GM19351 (cell line): ENCODE results near the gene CISH.

Experiments used
- ATAC-seq: cut with Tn5 transposase; IDR thresholded peaks from one replicate; pipeline ENCODE4 v1.9.1; 2021; ENCODE audit warnings: mild to moderate bottlenecking, moderate library complexity; ENCODE audit not compliant: unreplicated experiment

Gene CISH

GRCh38 chr3:50611464-50612233, at the start of gene CISH:
Gene CISH, minus strand, starts transcription at chr3:50611774. Its CDS starts 124 bp downstream, at chr3:50611650.
- peak; percentile 71 for ATAC-seq

GRCh38 chr3:50660386-50660785, 48.8 kb upstream of the CISH start:
- ATAC-seq = no peak

DNA sequence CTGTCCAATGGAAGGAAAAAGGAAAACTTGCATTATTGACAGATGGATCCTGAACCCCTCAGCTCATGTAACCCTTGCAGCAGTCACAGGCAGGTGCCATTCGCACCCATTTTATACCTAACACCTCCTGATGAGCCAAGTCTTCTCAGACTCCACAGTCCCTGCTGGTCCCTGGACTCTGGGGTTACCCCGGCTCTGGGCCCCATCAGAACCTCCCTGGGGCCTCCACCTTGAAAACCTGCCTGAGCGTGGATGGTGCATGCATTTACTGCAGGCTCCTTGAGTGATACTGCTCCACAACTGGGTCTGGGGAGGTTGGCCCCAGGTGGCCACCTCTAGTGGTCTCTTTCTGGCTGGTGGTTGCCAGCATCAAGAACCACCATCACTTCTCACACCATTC, 47.3 kb upstream of the CISH start:
- ATAC-seq = no peak

- no peak for ATAC-seq
Observed at GRCh38 chr3:50658416-50658815, 46.8 kb upstream of the CISH start.

GRCh38 chr3:50657816-50658215, 46.2 kb upstream of the CISH start:
- ATAC-seq = no peak

GRCh38 chr3:50657407-50657806, 45.8 kb upstream of the CISH start:
- ATAC-seq = no peak

- ATAC-seq = no peak
Observed at GRCh38 chr3:50656417-50657195, 45.0 kb upstream of the CISH start.

DNA sequence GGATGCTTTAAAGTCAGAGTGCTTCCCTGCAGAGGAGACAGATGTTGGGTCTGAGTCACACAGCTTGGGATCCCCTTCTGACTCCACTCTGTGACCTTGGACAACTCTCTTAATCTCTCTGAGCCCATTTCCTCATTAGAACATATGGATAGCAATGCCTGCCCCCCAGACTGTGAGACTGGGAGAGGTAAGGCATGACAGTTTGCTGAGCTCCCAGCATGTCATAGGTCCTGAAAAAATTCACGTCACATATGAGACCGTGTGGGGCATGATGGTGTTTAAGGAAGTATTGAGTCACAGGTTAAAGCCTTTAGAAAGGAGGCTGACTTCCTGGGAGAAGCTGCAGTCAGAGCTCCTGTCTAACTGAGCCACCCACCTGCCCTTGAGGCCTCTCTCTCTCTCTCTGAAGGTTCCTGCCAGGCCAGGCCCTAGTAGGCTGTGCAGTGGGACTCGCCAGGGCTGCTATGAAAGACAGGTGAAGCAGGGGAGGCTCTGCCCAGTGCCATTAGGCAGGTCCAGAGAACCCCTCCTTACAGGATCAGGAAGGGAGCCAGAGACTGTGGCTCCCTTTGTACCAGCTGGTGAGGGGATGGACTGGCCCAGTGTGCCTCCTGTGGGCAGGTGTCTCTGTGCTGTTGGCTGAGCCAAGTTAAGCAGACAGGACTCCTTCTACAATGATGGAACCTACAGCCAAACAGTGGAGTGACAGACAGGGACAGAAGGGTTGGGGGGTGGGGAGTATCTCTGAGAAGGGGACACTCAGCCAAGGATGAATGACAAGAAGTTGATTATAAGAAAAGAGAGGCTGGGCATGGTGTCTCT, 43.6 kb upstream of the CISH start:
- ATAC-seq = no peak

DNA sequence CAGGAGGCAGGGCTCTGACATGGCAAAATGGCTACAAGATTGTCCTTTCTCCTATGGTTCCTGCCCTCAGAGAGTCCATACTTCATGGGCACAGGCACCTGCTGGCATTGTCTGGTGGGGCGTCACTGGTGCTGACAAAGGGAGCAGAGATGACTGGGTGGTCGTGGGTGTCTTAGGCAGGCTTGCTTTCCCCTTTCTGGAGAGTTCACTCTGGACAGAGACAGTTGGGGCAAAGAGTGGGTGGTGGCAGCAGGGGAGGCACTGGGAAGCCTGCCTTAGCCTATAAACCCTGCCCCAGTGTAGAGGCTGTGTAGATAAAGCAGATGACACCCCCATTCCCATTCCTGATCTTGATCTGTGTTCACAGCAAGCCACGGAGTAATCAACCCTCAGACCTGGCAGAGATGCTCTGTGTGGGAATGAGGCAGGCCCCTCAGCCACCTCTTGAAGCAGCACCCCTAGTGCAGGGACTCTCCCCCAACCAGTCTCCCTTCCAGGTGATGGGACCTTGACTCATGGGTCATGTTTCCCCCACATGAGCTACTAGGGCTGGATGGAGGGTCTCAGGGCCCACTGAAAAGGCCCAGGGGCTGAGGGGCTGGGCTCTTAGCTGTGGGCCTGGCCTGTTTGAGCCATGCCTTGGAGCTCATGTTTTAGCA, 42.5 kb upstream of the CISH start:
- ATAC-seq = no peak

DNA sequence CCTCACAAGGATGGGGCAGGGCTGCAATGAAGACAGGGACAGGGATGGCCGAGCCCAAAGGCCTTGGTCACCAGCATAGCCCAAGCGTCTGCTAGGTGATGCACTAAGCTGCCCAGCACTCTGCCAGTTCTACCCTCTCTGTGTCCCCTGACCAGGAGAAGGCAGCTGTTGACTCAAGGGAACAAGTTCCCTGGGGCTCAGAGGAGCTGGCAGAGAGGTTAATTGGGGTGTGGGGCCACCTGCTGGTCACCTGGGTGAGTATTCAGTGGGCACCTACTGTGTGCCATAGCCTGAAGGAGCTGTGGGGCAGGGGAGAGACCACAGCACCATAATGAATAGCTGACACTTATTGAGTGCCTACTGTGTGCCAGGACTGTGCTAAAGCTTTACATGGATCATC, 41.1 kb upstream of the CISH start:
- ATAC-seq = peak; percentile 68

DNA sequence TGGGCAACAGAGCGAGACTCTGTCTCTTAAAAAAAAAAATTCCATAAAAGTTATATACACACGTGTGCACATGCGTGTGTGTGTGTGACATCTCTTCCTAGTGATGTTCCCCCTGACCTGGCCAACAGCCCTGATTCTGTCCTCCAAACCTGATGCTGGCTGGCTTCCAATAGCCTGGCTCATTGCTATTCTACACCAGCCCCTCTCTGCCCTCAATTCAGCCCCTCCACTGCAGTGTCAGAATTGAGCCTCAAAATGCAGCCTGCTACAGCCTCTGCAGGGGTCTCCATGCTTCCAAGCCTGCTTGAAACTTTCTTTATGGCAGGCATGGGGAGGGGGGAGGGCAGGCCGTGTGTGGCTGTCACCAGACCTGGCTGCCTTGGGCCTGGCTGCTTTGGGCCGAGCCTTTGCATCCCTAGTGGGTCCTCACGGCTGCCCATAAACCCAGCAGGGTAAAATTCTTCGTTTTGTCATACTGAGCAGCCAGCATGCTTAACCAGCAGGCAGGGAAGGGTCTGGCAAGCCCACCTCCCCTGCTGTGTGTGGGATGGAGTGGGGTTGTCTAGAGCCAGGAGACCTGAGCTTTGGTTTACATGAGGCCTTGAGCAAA, 40.5 kb upstream of the CISH start:
- ATAC-seq = no peak

DNA sequence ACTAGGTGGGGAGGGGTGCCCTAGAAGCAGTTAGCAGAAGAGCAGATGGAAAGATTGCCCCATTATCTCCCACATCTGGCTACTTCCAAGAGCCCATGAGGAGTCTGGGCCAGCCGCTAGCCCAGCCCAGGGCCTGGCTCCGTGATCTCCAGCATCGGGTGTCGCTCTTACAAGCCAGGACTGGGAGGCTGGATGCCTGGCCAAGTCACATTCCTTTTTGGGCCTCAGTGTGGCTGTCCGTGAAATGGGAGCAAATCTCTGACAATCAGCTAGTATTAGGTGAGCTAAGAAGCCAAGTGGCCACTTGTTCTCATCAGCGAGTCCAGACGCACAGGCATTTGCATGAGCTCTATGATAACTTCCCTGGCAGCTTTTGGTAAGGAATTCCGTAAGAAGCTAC, 39.9 kb upstream of the CISH start:
- no peak for ATAC-seq

GRCh38 chr3:50650018-50650417, 38.4 kb upstream of the CISH start:
- ATAC-seq = no peak

DNA sequence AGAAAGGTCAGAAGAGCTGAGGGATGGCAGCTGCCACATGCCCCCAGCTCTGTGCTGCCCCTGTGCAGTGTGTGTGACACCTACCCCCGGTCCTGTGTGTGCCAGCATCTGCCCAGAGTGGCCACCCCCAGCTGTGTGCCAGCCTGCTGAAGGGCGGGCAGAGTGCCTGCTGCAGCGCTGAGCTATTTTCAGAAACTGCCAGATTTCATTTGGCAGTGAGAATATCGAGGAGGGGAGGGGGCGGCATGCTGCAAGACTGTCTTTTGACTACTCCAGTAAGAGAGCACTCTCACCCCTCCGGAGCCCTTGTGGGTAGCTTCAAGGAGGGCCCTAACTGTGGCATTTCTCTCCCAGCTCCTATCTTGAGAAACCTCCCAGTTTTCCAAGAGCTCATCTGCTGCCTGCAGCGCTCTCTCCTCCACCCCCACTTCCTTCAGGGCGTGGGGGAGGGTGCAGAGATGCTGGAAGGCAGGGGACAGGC, 37.9 kb upstream of the CISH start:
- no peak for ATAC-seq

DNA sequence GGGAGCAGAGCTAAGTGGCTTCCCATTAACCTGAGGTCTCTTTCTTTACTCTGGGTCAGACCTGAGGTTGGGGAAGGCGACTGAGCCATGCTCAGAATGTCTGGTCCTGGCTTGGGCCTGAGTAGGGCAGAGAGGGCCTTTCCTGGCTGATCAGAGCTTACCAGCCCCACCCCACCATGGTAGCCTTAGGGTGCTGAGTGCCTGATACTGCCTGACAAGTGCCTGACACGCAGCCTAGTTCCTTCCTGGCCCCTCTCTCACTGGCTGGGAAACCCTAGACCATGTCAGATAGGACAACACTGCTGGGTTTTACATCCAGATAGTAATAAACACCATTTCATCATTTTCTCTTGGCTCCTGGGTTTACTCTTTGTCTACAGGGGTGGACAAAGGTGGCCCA, 37.4 kb upstream of the CISH start:
- no peak for ATAC-seq

- ATAC-seq = no peak
Observed at GRCh38 chr3:50648313-50648712, 36.7 kb upstream of the CISH start.

GRCh38 chr3:50645378-50645777, 33.8 kb upstream of the CISH start:
- ATAC-seq = no peak

GRCh38 chr3:50644561-50644960, 33.0 kb upstream of the CISH start:
- no peak for ATAC-seq

GRCh38 chr3:50642382-50642781, 30.8 kb upstream of the CISH start:
- no peak for ATAC-seq

DNA sequence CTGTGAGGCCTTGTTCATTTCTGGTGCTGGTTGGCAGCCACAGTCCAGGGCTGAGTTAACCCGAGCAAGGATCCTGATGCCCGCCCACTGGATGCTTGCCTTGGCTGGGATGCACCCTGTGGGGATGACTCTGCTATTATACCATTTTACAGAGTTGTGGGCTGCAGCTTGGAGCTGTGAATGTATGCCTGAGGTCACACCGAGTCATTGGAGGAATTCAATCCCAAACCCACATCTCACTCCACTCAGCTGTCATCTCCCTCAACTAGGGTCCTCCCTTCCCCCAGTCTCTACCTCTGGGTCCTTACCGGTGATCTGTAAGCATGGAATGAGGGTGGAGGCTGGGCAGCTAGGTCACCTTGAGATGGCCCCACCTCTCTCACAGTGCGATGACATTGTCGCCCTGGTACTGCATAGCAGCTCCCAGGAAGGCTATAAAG, 27.5 kb upstream of the CISH start:
- ATAC-seq = no peak
